Adrenal gland (tissue), 12 donors: ENCODE results near the gene CLEC7A. TPM values are rescaled to one million over a fixed set of nuclear protein-coding genes. Genes with fewer than 3 reads are reported as not detected.

Experiments
- DNase-seq, 7 donors: peaks; one replicate each; pipeline ENCODE4 v3.0.0-alpha.2; 2019 to 2020
- H3K27ac ChIP-seq, 5 donors: fragments of 200-600 bp; sonication (generic) in 4 of 5; 1 replicate in 3 of 5; 2 replicates in 2 of 5; pipeline versions ENCODE4 v1.5.1 to v1.8.0; 2016 to 2020; ENCODE audit warnings: mild to moderate bottlenecking in 1 of 5
- H3K27me3 ChIP-seq: fragments of 200-600 bp; 2 replicates; pipeline ENCODE4 v1.8.0; 2021
- H3K36me3 ChIP-seq, 2 donors: fragments of 200-600 bp; replicated peaks in 1 of 2; 1 replicate in 1 of 2; 2 replicates in 1 of 2; pipeline versions ENCODE4 v1.5.1 to v1.8.0; 2018 to 2022
- H3K4me1 ChIP-seq, 2 donors: fragments of 200-600 bp; replicated peaks in 1 of 2; 1 replicate in 1 of 2; 2 replicates in 1 of 2; pipeline versions ENCODE4 v1.5.1 to v1.8.0; 2018 to 2021
- H3K4me3 ChIP-seq, 4 donors: fragments of 200-600 bp; sonication (generic) in 3 of 4; one replicate each; pipeline ENCODE4 v1.5.1; 2016 to 2018
- H3K9me3 ChIP-seq, 3 donors: fragments of 200-600 bp; sonication (generic) in 1 of 3; replicated peaks in 1 of 3; 1 replicate in 2 of 3; 2 replicates in 1 of 3; pipeline versions ENCODE4 v1.5.1 to v1.8.0; 2016 to 2021
- CTCF ChIP-seq, 6 experiments: fragments of 450-650 bp in 4 of 6; fragments of 200-600 bp in 2 of 6; sonication (generic) in 1 of 6; IDR thresholded peaks; 1 replicate in 5 of 6; 2 replicates in 1 of 6; pipeline versions ENCODE4 v1.5.1 to v1.8.0; 2016 to 2021; ENCODE audit warnings: antibody characterized with exemption in 6 of 6, mild to moderate bottlenecking in 2 of 6, moderate library complexity in 1 of 6
- POLR2A ChIP-seq, 2 donors: fragments of 450-650 bp; IDR thresholded peaks; one replicate each; pipeline ENCODE4 v1.6.1; 2017; ENCODE audit warnings: antibody characterized with exemption in 2 of 2, mild to moderate bottlenecking in 2 of 2, moderate library complexity in 1 of 2
- WGBS, 4 donors: extraction: QIAGEN DNeasy Blood & Tissue Kit in 2 of 4; methylation state at CpG; one replicate each; pipeline versions ENCODE4 v1.1.5 to v1.1.7; 2013 to 2017; 5-methylcytosine and 5-hydroxymethylcytosine counted together
- intact Hi-C, 2 donors: fragments of 100-400 bp; cut with DNase I; formaldehyde crosslinking; loops; one replicate each; pipeline versions ENCODE4 v1.14.1 to v1.15.0; 2022 to 2023
- polyA plus RNA-seq, 3 donors: library from polyadenylated mRNA; stranded (reverse); fragments of 200-250 nt in 2 of 3; fragments of 350-450 nt in 1 of 3; fragmentation: Illumina TruSeq in 1 of 3; extraction: RNeasy Lipid Tissue Mini Kit (QIAGEN cat#74804) in 1 of 3; gene quantifications; one replicate each; pipeline ENCODE4 v1.2.3, GENCODE V29; 2013 to 2014
- total RNA-seq, 9 donors: library from RNA; depleted of rRNA in 4 of 9; stranded (reverse); fragments of >200 nt in 4 of 9; fragments of 120-200 nt in 1 of 9; fragmentation: NEBNext Ultra II Directional in 1 of 9; extraction: Animal tissue kit (Norgen Biotek cat#: 25700) in 1 of 9; gene quantifications; one replicate each; pipeline versions ENCODE4 v1.1.0 to v1.2.4, GENCODE V29; 2013 to 2023
- donor health status: healthy with polysubstance abuse.
- donor health status: Bipolar disorder and iron deficiency.
- donor health status: DM: yes; HTN: yes; CAD: no.
- donor health status: DM: no; HTN: no; CAD: no.
- donor health status: DM: no; HTN: no; CAD: no.
- donor health status: DM: yes; HTN: yes; CAD: no.

The CLEC7A gene
- total and polyA plus RNA-seq, 12 donors: 3.3 to 23.6 (median 7.4) TPM

- H3K27me3 ChIP-seq: no peaks in the 10 kb centered on the region
- intact Hi-C loops: loop anchor here in 1 of 2 donors (10.0 kb wide), 2 partner anchors 96 to 386 kb away; partner anchors contain the start of gene CLEC9A
- no peaks in the 10 kb centered on the region for H3K9me3 ChIP-seq
- 35 to 52% (median 43%) methylated on average over 2 of the region's 2 CpGs for whole genome bisulfite sequencing, 4 donors
- no peaks in the 10 kb centered on the region for H3K4me1 ChIP-seq
- H3K4me3 ChIP-seq: no peak overlapping the region
- H3K36me3 ChIP-seq: no peaks in the 10 kb centered on the region
- H3K27ac ChIP-seq: peak overlapping the region in 1 of 5 donors; percentile 86
- TF ChIP-seq POLR2A (IDR thresholded peaks at IDR 0.05): no peak
- TF ChIP-seq CTCF (IDR thresholded peaks at IDR 0.05): no peak
- DNase-seq: no peak
Observed at GRCh38 chr12:10131111-10131690, 1.2 kb upstream of the CLEC7A start.

GRCh38 chr12:10128687-10129086 is 1.3 kb downstream of the CLEC7A start:
- H3K9me3 ChIP-seq: no peaks in the 10 kb centered on the region
- H3K36me3 ChIP-seq: no peaks in the 10 kb centered on the region
- intact Hi-C loops: no loop called here
- H3K4me1 ChIP-seq: no peaks in the 10 kb centered on the region
- TF ChIP-seq POLR2A (IDR thresholded peaks at IDR 0.05): peak; percentile 34 to 42
- TF ChIP-seq CTCF (IDR thresholded peaks at IDR 0.05): no peak
- H3K27ac ChIP-seq: peak overlapping the region in 2 of 5 donors; percentile 72 to 86
- DNase-seq: peak in 2 of 7 donors; percentile 25 to 37
- 53 to 67% (median 62%) methylated on average over 5 of the region's 5 CpGs for WGBS, 4 donors
- no peaks in the 10 kb centered on the region for H3K27me3 ChIP-seq
- peak overlapping the region in 1 of 4 donors; percentile 39 for H3K4me3 ChIP-seq

DNA sequence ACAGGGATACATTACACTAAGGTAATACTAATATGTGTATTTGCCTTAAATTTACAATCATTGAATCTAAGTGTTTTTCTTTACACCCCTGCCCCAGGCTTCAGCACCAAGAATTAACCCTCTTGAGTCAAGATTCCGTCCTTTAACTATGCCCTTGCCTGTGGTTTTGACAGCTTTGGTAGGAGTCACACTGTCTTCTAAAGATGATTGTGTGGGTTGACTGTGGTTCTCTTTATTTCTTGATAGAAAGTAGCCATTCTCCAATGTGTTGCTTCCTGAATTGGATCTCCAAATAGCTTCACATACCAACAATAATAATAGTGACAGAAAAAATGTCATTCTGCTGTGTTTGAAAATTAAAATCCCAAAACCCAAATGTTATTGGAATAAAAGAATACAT is 3.6 kb downstream of the CLEC7A start:
- Histone ChIP-seq H3K27me3 (no peaks in the 10 kb centered on the region), H3K4me3 (no peak overlapping the region), H3K4me1 (no peaks in the 10 kb centered on the region), H3K27ac (no peak overlapping the region), H3K36me3 (no peaks in the 10 kb centered on the region), H3K9me3 (no peaks in the 10 kb centered on the region)
- intact Hi-C loops: no loop called here
- no peak for DNase-seq
- TF ChIP-seq POLR2A (IDR thresholded peaks at IDR 0.05) (no peak), CTCF (IDR thresholded peaks at IDR 0.05) (no peak)
- WGBS, 4 donors: 56 to 62% (median 60%) methylated on average over 1 of the region's 1 CpG

DNA sequence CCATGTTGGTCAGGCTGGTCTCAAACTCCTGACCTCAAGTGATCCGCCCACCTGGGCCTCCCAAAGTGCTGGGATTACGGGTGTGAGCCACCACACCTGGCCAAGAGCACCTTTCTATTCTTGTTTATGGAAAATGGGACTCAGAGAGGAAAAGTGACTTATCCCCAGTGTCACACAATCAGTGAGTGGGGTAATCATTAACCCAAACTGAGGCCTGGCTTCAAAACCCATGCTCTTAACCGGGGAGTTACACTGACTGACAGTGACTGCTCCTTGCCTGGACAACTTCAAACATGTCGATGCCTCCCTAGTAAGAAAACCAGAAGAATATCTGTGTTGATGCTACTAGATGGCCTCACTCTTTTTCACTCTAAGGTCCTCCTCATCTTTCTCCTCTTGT is 7.3 kb downstream of the CLEC7A start:
- WGBS, 4 donors: 62 to 82% (median 79%) methylated on average over 4 of the region's 4 CpGs
- TF ChIP-seq POLR2A (IDR thresholded peaks at IDR 0.05) (no peak), CTCF (IDR thresholded peaks at IDR 0.05) (no peak)
- H3K4me1 ChIP-seq: no peaks in the 10 kb centered on the region
- no peak for DNase-seq
- no peaks in the 10 kb centered on the region for H3K27me3 ChIP-seq
- no peak overlapping the region for H3K4me3 ChIP-seq
- H3K36me3 ChIP-seq: no peaks in the 10 kb centered on the region
- H3K9me3 ChIP-seq: no peaks in the 10 kb centered on the region
- no peak overlapping the region for H3K27ac ChIP-seq
- intact Hi-C loops: no loop called here
